Stimulated activated memory B cell treated with anti-CD40 and anti-IgM and Interleukin-4, amounts not matched to agents 10 μg/mL and 1 μg/mL and 100 μg/mL, for 72 hours (primary cell): ENCODE data around the gene PSD4.
A peak's percentile ranks its signal among the peaks of the same experiment; 100 is the strongest.

Experiments
- ATAC-seq: fragments of 150-1000 bp; cut with Tn5 transposase; 2 replicates; pipeline ENCODE4 v1.10.0; 2021
- H3K27ac Mint-ChIP-seq: one replicate; pipeline ENCODE4 v1.8.0; 2022; ENCODE audit warnings: mild to moderate bottlenecking, mixed read lengths
- H3K27me3 Mint-ChIP-seq: one replicate; pipeline ENCODE4 v1.8.0; 2022; ENCODE audit warnings: mixed read lengths
- H3K36me3 Mint-ChIP-seq: one replicate; pipeline ENCODE4 v1.8.0; 2022; ENCODE audit warnings: mixed read lengths
- H3K4me1 Mint-ChIP-seq: one replicate; pipeline ENCODE4 v1.8.0; 2022; ENCODE audit warnings: mixed read lengths
- H3K4me3 Mint-ChIP-seq: one replicate; pipeline ENCODE4 v1.8.0; 2022; ENCODE audit warnings: mild to moderate bottlenecking, moderate library complexity, mixed read lengths
- H3K9me3 Mint-ChIP-seq: one replicate; pipeline ENCODE4 v1.8.0; 2022; ENCODE audit warnings: mixed read lengths

PSD4 gene

DNA sequence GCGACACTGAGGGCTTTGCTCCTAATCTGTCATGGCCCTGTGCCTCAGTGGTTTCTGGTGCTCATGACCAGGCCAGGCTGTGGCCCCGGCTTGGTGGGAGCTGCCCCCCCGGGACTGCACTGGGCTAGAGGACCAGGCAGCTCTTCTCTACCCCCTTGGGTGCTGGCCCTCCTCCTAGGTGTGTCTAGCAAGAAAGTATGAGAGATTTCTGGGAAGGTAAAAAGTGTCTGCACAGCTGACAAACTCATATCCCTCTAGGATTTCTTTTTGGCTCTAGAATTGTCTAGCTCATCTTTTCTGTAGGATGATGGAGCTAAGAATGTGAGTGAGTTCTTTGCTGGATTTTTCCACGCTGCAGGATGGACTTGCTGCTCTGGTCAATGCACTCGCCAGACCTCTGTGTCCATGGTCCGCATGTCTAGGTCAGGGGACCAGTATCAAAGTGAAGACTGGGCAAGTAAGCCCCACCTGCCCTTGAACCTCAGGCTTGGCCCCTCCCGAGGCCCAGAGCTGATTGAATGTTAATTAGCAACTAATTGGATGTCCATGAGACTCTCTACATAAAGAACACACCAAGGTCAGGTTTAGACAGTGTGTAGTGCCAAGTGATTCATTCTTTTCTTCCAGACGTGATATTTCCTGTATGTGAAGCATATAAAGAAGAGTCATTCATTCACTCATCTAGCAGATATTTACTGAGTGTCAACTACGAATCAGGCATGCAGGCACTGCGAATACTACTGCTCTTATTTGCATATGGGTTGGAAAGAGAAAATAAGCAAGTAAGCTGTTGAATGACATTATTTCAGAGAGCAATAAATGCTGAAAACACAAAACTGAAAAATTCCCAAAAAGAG, 15.6 kb upstream of the PSD4 start:
- H3K4me3 Mint-ChIP-seq = peak overlapping the region; percentile 79
- peak overlapping the region; percentile 74 for H3K27ac Mint-ChIP-seq
- no peaks in the 10 kb centered on the region for H3K36me3 Mint-ChIP-seq
- H3K9me3 Mint-ChIP-seq = no peaks in the 10 kb centered on the region
- H3K4me1 Mint-ChIP-seq = peaks cover 11% of the 10 kb centered on the region
- ATAC-seq = peak; percentile 49
- no peaks in the 10 kb centered on the region for H3K27me3 Mint-ChIP-seq

DNA sequence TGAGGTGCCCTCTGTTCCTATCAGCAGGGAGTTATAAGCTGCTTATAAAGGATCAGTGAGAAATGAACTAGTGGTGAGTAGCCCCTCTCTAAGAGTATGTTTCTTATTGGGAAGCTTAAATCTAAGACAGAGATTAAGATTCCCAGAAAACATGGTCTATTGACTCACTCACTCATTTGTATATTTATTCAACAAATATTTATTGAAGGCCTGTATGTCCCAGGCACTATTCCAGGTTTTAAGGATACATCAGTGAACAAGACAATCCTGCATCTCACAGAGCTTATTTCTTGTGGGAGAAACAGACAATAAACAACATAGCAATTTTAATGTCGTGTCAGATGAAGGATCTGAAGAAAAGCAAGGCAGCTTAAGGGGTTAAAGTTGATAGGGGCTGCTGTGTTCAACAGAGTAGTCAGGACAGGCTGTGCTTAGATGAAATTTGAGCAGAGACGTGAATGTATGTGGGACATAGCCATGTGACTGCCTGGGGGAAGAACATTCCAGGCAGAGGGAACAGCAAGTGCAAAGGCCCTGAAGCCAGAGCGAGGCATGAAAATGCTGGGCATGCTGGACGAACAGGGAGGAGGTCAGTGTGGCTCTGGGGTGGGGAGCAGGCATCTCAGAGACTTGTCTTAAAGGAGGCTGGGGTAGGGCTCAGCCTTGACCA, 14.8 kb upstream of the PSD4 start:
- Mint-ChIP-seq H3K4me3 (no peak overlapping the region), H3K4me1 (peaks cover 11% of the 10 kb centered on the region), H3K27ac (no peak overlapping the region), H3K9me3 (no peaks in the 10 kb centered on the region), H3K36me3 (no peaks in the 10 kb centered on the region), H3K27me3 (no peaks in the 10 kb centered on the region)
- ATAC-seq = no peak

DNA sequence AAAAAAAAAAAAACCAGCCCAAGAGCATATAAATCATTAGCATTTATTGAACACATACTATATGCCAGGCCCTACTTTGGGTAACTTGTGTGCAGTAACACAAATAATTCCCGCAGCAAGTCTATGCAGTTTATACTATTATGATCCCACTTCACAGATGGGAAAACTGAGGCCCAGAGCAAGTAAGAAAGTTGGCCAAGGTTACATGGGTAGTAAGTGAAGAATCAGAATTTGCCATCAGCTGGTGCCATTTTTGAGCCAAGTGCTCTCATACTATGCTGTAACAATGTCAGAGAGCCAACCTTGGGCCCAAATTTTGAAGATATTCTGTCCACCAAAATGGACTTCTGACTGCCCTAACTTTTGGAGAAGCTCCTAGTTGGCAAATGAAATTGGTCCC, 13.5 kb upstream of the PSD4 start:
- Mint-ChIP-seq H3K4me3 (no peak overlapping the region), H3K36me3 (no peaks in the 10 kb centered on the region), H3K27me3 (no peaks in the 10 kb centered on the region), H3K27ac (no peak overlapping the region), H3K9me3 (no peaks in the 10 kb centered on the region), H3K4me1 (peaks cover 18% of the 10 kb centered on the region)
- ATAC-seq = no peak

DNA sequence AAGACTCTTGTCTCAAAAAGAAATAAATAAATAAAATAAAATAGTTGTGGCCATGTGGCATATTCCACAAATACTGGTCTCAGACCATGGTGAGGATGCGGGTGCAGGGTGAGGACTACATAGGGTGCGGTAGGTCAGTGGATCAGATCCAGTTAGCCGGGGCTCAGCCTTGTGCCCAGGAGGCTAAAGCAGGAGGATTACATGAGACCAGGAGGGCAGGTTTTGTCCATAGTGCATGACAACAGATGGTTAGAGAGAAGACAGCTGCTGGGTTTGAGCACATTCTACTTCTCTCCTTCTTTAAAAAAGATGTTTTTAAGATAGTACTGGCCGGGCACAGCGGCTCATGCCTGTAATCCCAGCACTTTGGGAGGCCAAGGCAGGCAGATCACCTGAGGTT, 12.8 kb upstream of the PSD4 start:
- Mint-ChIP-seq H3K27me3 (no peaks in the 10 kb centered on the region), H3K4me1 (peaks cover 18% of the 10 kb centered on the region), H3K36me3 (no peaks in the 10 kb centered on the region), H3K27ac (no peak overlapping the region), H3K9me3 (no peaks in the 10 kb centered on the region), H3K4me3 (no peak overlapping the region)
- no peak for ATAC-seq

DNA sequence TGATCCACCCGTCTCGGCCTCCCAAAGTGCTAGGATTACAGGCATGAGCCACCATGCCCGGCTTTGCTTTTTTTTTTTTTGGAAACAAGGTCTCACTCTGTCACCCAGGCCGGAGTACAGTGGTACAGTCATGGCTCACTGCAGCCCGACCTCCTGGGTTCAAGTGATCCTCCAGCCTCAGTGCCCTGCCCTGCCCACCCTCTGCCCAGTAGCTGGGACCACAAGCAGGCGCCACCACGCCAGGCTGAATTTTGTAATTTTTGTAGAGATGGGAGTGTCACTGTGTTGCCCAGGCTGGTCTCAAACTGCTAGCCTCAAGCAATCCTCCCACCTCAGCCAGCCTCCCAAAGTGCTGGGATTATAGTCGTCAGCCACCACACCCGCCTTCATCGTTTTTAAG, 11.6 kb upstream of the PSD4 start:
- peaks cover 25% of the 10 kb centered on the region for H3K4me1 Mint-ChIP-seq
- H3K36me3 Mint-ChIP-seq = no peaks in the 10 kb centered on the region
- no peak for ATAC-seq
- no peak overlapping the region for H3K27ac Mint-ChIP-seq
- H3K4me3 Mint-ChIP-seq = no peak overlapping the region
- H3K9me3 Mint-ChIP-seq = no peaks in the 10 kb centered on the region
- no peaks in the 10 kb centered on the region for H3K27me3 Mint-ChIP-seq

DNA sequence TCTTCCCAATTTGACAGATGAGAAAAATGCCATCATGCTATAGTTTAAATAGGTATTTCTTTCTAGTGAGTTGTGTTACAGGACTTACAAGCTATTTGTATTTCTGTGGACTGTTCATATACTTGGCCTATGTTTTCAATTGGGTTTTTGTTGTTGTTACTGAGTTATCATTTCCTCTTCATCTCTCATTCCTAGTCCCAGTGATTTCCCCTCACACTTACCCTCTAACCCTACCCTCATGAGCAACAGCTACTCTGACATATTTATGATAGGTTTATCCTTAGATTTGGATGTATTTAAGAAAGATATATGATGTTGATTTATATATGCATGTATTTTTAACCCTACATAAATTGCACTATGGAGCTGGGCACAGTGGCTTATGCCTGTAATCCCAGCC, 10.9 kb upstream of the PSD4 start:
- H3K27ac Mint-ChIP-seq = no peak overlapping the region
- no peak for ATAC-seq
- H3K36me3 Mint-ChIP-seq = no peaks in the 10 kb centered on the region
- H3K27me3 Mint-ChIP-seq = no peaks in the 10 kb centered on the region
- H3K9me3 Mint-ChIP-seq = no peaks in the 10 kb centered on the region
- no peak overlapping the region for H3K4me3 Mint-ChIP-seq
- H3K4me1 Mint-ChIP-seq = peaks cover 26% of the 10 kb centered on the region

DNA sequence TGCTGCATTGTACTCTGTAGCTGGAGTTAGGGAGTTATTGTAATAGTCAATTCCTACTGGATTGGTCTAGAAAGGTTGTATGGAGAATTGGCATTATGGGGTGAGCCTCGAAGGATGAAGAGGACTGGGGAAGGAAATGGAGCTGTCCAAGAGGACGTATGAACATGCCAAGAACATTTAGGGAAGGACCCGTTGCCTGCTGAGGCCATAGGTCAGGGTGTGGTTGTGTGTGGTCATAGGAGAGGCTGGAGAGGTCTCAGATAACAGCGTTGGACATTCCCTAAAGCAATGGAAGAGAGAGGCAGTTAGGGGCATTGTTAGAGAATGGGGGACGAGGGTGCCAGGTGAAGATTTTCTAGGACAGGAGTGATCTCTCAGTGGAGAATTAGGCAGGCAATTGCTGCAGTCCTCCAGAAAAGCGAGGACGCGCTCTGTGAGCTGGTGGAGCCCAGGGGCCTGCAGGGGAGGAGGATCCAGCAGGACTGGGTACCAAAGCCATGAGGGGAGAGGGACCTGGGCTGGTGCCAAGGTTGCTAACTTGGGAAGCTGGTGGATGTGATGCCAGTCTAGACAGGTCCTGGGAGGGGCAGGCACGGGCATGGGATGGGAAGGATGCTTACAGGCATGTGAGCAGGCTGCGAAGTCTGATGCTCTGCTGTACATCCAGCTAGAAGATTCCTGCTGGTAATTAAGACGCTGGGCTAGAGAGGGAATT, 9.4 kb upstream of the PSD4 start:
- H3K4me3 Mint-ChIP-seq = no peak overlapping the region
- H3K36me3 Mint-ChIP-seq = no peaks in the 10 kb centered on the region
- no peaks in the 10 kb centered on the region for H3K27me3 Mint-ChIP-seq
- ATAC-seq = no peak
- no peaks in the 10 kb centered on the region for H3K9me3 Mint-ChIP-seq
- no peak overlapping the region for H3K27ac Mint-ChIP-seq
- peaks cover 34% of the 10 kb centered on the region for H3K4me1 Mint-ChIP-seq

DNA sequence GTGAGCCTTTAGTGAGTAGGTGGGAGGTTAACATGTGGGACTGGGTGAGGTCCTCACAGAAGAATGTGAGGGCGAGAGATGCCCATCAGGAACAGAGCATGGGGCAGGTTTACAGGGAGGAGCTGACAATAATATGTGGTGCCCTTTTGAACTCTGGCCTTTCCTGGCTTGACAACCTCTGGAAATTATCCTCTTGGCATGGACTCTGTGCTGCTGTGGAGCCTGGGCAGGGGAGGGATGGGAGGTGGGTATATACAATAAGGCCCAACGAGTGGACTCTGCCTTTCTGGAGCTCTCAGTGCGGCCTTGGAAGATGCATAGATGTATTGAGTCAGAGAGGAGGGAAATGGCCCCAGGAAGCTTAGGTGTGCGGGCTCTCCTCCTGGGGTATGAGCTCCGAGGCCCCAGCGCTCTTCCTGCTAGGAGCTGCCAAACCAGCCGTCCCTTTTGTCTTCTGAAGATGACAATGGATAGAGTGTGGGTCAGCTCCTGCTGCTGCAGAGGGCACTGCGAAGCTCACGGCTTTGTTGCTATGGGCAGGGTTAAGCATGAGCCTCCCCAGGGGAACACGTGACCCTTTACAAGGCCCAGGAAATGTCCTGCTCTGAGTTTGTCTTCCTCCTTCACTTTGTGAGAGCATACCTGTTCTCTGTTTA, 8.7 kb upstream of the PSD4 start:
- H3K27ac Mint-ChIP-seq = no peak overlapping the region
- no peaks in the 10 kb centered on the region for H3K27me3 Mint-ChIP-seq
- H3K4me3 Mint-ChIP-seq = no peak overlapping the region
- no peaks in the 10 kb centered on the region for H3K9me3 Mint-ChIP-seq
- no peaks in the 10 kb centered on the region for H3K36me3 Mint-ChIP-seq
- H3K4me1 Mint-ChIP-seq = peaks cover 40% of the 10 kb centered on the region
- ATAC-seq = no peak

DNA sequence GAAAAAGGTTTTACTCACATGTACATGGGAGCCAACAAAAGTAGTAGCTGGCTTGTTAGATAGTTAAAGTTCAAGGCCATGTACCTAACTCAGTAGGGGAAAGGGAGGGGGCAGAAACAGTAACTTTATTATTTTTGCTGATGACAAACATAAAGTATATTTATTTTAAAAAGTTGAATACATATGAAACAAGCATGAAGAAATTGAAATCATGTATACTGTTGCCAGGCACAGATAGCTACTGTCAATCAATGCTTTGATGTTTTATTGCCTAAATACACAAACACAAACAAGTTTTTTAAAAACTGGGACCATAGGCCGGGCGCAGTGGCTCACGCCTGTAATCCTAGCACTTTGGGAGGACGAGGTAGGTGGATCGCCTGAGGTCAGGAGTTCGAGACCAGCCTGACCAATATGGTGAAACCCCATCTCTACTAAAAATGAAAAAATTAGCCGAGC, 7.6 kb upstream of the PSD4 start:
- ATAC-seq = no peak
- Mint-ChIP-seq H3K4me1 (peaks cover 45% of the 10 kb centered on the region), H3K4me3 (no peak overlapping the region), H3K27ac (no peak overlapping the region), H3K36me3 (no peaks in the 10 kb centered on the region), H3K27me3 (no peaks in the 10 kb centered on the region), H3K9me3 (peaks cover 3% of the 10 kb centered on the region)

DNA sequence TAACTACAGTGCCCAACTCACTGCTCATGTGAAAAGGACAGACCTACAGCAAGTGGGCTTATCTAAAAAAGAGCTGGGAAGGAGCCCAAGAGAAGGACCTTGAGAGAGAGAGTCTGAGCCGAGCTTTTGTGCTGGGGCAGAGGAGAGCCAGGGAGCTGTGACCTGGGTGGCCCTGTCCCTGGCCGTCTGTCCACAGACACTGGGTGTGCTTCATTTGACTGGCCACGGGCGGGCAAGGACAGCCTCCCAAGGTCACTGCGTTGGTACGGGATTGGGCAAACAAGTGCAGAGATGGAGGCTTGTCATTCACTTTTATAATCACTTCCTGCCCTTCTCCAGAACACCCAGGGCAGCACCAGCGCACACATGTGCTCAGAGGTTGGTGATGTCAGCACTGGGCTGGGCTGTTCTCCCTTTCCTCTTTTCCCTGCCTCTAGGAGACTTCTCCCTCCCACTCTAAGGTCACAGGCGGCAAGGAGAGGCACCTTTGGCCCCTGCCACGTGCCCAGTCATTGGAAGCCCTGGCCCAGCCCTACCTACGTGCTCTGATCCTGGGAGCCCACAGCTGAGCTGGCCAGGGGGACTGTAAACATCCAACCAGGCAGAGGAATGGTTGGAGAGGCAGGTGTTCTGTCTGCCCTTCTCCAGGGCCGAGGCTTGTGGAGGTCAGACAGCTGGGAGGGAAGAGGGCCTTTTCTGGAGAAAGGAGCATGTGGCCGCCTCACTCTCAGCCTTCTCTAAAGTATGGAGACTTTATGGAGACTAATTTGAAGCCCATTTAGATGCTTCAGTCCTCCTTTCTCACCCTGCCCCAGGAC, 6.4 kb upstream of the PSD4 start:
- no peak for ATAC-seq
- peaks cover 54% of the 10 kb centered on the region for H3K4me1 Mint-ChIP-seq
- no peak overlapping the region for H3K4me3 Mint-ChIP-seq
- H3K27ac Mint-ChIP-seq = peak overlapping the region; percentile 78
- H3K36me3 Mint-ChIP-seq = no peaks in the 10 kb centered on the region
- peaks cover 4% of the 10 kb centered on the region for H3K9me3 Mint-ChIP-seq
- H3K27me3 Mint-ChIP-seq = no peaks in the 10 kb centered on the region

DNA sequence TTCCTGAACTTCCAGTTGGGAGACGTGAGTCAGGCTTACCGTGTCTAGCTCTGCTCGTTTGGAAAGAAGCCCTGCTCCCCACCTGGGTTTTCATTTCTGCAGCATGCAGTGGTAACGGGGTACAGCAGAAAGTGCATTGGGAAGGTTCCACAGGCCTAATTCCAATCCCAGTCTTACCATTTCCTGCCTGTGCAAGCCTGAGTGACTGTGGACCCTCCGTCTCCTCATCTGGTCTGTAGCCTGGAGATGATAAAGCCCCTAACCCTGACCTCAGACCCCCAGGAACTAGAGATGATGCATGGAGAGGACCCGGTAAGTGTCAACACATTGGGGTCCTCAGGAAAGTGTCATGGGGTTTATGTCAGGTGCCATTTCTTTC, 5.8 kb upstream of the PSD4 start:
- Mint-ChIP-seq H3K36me3 (no peaks in the 10 kb centered on the region), H3K4me1 (peaks cover 61% of the 10 kb centered on the region), H3K27me3 (no peaks in the 10 kb centered on the region), H3K27ac (peak overlapping the region; percentile 78), H3K4me3 (no peak overlapping the region), H3K9me3 (peaks cover 4% of the 10 kb centered on the region)
- ATAC-seq = no peak

DNA sequence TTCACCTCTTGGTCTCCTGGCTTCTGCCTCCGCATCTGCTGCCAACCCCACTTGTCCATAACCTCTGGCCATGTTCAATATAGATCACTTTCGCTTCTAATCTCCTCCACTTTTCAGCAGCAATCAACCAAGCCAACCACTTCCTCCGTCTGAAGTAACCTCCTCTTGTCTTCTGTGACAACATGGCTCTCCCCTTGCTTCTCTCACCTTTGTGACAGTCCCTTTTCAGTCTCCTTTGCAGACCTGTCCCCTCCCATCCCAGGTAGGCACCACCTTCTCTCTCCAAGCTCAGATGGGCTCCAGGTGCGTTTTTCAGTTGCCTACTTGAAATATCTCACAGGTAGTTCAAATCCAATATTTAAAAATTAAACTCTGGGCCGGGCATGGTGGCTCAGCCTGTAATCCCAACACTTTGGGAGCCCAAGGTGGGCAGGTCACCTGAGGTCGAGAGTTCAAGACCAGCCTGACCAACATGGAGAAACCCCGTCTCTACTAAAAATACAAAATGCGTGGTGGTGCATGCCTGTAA, 4.7 kb upstream of the PSD4 start:
- H3K9me3 Mint-ChIP-seq = peaks cover 4% of the 10 kb centered on the region
- H3K27me3 Mint-ChIP-seq = no peaks in the 10 kb centered on the region
- H3K4me1 Mint-ChIP-seq = peaks cover 71% of the 10 kb centered on the region
- peak; percentile 53 for ATAC-seq
- no peaks in the 10 kb centered on the region for H3K36me3 Mint-ChIP-seq
- peak overlapping the region; percentile 1 for H3K4me3 Mint-ChIP-seq
- peak overlapping the region; percentile 78 for H3K27ac Mint-ChIP-seq

DNA sequence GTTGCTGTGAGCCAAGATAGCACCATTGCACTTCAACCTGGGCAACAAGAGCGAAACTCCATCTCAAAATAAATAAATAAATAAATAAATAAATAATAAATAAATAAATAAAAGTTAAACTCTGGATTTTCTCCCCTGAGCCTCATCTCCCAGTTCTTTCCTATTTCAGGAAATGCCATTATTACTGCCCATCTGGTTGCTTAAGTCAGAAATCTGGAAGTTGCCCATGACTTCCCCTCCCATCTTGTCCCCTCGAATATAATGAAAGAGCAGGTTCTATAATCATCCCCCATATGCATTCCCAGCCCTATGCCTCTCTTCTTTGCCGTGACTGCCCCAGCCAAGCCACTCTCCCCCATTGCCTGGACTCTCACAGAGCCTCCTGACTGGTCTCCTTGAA, 4.2 kb upstream of the PSD4 start:
- H3K36me3 Mint-ChIP-seq = no peaks in the 10 kb centered on the region
- no peak for ATAC-seq
- H3K9me3 Mint-ChIP-seq = peaks cover 4% of the 10 kb centered on the region
- H3K4me3 Mint-ChIP-seq = no peak overlapping the region
- no peaks in the 10 kb centered on the region for H3K27me3 Mint-ChIP-seq
- peaks cover 67% of the 10 kb centered on the region for H3K4me1 Mint-ChIP-seq
- peak overlapping the region; percentile 78 for H3K27ac Mint-ChIP-seq

DNA sequence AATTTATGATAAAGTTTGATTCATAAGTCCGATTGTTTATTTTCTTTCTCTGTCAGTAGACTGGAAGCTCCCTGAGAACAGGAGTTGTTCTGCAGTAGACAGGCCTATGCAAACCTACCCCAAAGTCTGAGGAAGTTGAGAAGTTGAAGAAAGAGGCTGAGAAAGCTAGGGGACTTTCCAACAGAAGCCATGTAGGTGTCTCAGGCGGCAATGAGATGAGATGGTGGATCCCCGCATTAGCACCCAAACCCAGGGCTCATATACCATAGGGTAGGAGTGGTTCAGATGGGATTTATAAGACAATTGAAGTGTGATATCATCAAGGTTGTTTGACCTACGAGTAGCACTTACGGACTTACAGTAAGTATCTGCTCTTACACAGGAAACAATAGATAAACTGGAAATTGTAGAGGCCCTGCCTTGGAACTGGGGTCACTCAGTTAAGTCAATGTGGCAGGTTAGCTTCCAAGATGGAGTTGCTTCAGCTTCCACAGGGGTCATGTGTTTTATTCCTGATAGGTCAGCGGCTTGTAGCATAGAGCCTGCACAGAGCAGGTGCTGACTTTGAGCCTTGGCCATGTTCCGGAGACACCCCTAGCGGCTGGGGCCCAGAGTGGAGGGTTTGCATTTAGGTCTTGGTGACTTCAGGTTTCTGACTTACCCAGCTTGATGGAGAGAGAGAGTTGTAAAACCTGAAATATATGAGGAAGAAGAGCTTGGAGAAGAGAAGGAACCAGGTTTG, 2.3 kb upstream of the PSD4 start:
- H3K4me1 Mint-ChIP-seq = peaks cover 74% of the 10 kb centered on the region
- H3K36me3 Mint-ChIP-seq = peaks cover 9% of the 10 kb centered on the region
- peaks cover 4% of the 10 kb centered on the region for H3K9me3 Mint-ChIP-seq
- peak overlapping the region; percentile 51 for H3K27ac Mint-ChIP-seq
- no peaks in the 10 kb centered on the region for H3K27me3 Mint-ChIP-seq
- no peak for ATAC-seq
- no peak overlapping the region for H3K4me3 Mint-ChIP-seq
